Measurements from ENCODE around the gene DDAH1.

DDAH1 gene

GRCh38 chr1:85445906-85446305 is 19.1 kb downstream of the DDAH1 start:
- no peak for DNase-seq (ENCODE audit: low read depth in 4 of 4, low spot score in 1 of 4)

GRCh38 chr1:85444381-85444780 is 20.6 kb downstream of the DDAH1 start:
- DNase-seq (ENCODE audit: low read depth in 4 of 4, low spot score in 1 of 4): no peak

- no peak for DNase-seq (ENCODE audit: low read depth in 4 of 4, low spot score in 1 of 4)
Observed at GRCh38 chr1:85440612-85441011, 24.3 kb downstream of the DDAH1 start.

GRCh38 chr1:85438353-85438752 is 26.6 kb downstream of the DDAH1 start:
- no peak for DNase-seq (ENCODE audit: low read depth in 4 of 4, low spot score in 1 of 4)

- no peak for DNase-seq (ENCODE audit: low read depth in 4 of 4, low spot score in 1 of 4)
Observed at GRCh38 chr1:85437139-85437538, 27.8 kb downstream of the DDAH1 start.

- DNase-seq (ENCODE audit: low read depth in 4 of 4, low spot score in 1 of 4): no peak
Observed at GRCh38 chr1:85433096-85433495, 31.9 kb downstream of the DDAH1 start.

- DNase-seq (ENCODE audit: low read depth in 4 of 4, low spot score in 1 of 4): no peak
Observed at GRCh38 chr1:85428471-85429089, 36.4 kb downstream of the DDAH1 start.

GRCh38 chr1:85427849-85428248 is 37.1 kb downstream of the DDAH1 start:
- no peak for DNase-seq (ENCODE audit: low read depth in 4 of 4, low spot score in 1 of 4)

- no peak for DNase-seq (ENCODE audit: low read depth in 4 of 4, low spot score in 1 of 4)
Observed at GRCh38 chr1:85427331-85427730, 37.6 kb downstream of the DDAH1 start.

GRCh38 chr1:85421179-85421578 is 43.8 kb downstream of the DDAH1 start:
- DNase-seq (ENCODE audit: low read depth in 4 of 4, low spot score in 1 of 4): no peak

GRCh38 chr1:85420199-85420598 is 44.8 kb downstream of the DDAH1 start:
- DNase-seq (ENCODE audit: low read depth in 4 of 4, low spot score in 1 of 4): no peak

- DNase-seq (ENCODE audit: low read depth in 4 of 4, low spot score in 1 of 4): no peak
Observed at GRCh38 chr1:85417876-85418275, 47.1 kb downstream of the DDAH1 start.

- no peak for DNase-seq (ENCODE audit: low read depth in 4 of 4, low spot score in 1 of 4)
Observed at GRCh38 chr1:85417017-85417416, 47.9 kb downstream of the DDAH1 start.

- no peak for DNase-seq (ENCODE audit: low read depth in 4 of 4, low spot score in 1 of 4)
Observed at GRCh38 chr1:85413169-85413568, 51.8 kb downstream of the DDAH1 start.

GRCh38 chr1:85411567-85412305 is 53.2 kb downstream of the DDAH1 start:
- DNase-seq (ENCODE audit: low read depth in 4 of 4, low spot score in 1 of 4): no peak

- DNase-seq (ENCODE audit: low read depth in 4 of 4, low spot score in 1 of 4): no peak
Observed at GRCh38 chr1:85409516-85409915, 55.4 kb downstream of the DDAH1 start.

GRCh38 chr1:85407746-85408377 is 57.1 kb downstream of the DDAH1 start:
- DNase-seq (ENCODE audit: low read depth in 4 of 4, low spot score in 1 of 4): no peak

- DNase-seq (ENCODE audit: low read depth in 4 of 4, low spot score in 1 of 4): no peak
Observed at GRCh38 chr1:85406887-85407533, 57.9 kb downstream of the DDAH1 start.

GRCh38 chr1:85406081-85406480 is 58.9 kb downstream of the DDAH1 start:
- no peak for DNase-seq (ENCODE audit: low read depth in 4 of 4, low spot score in 1 of 4)

- no peak for DNase-seq (ENCODE audit: low read depth in 4 of 4, low spot score in 1 of 4)
Observed at GRCh38 chr1:85404408-85404807, 60.6 kb downstream of the DDAH1 start.

- no peak for DNase-seq (ENCODE audit: low read depth in 4 of 4, low spot score in 1 of 4)
Observed at GRCh38 chr1:85398391-85399064, 66.4 kb downstream of the DDAH1 start.

Data from stimulated activated CD4-positive, alpha-beta T cell treated with anti-CD3 and anti-CD28 coated beads, Interleukin-1b, Interleukin-23, amount 100 ng/mL, for 24 hours (primary cell).